SKM-1 treated with dmso at 0.1 percent for 144 hours (cell line): ENCODE measurements around the gene STPG1.
A peak's percentile ranks its signal among the peaks of the same experiment; 100 is the strongest.

Experiments used
- DNase-seq: peaks from one replicate; lab custom pipeline; 2025; ENCODE audit not compliant: unreplicated experiment; lab: John Stamatoyannopoulos, UW

STPG1 gene

DNA sequence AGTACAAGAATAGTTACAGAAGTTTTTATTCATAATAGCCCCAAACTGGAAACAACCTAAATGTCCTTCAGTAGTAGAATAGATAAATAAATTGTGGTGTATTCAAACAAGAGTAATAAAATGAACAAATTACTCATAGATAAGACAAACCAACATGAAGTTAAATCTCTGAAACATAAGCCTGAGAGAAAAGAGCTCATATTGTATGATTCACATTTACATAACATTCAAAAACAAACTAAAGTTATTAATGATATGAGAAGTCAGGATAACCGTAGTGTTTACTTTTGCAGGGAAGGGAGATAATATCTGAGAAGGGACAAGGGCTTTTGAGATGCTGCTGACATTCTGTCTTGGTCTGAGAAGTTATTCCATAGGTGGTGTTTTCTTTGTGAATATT, 13.5 kb downstream of the STPG1 start:
- no peak for DNase-seq

DNA sequence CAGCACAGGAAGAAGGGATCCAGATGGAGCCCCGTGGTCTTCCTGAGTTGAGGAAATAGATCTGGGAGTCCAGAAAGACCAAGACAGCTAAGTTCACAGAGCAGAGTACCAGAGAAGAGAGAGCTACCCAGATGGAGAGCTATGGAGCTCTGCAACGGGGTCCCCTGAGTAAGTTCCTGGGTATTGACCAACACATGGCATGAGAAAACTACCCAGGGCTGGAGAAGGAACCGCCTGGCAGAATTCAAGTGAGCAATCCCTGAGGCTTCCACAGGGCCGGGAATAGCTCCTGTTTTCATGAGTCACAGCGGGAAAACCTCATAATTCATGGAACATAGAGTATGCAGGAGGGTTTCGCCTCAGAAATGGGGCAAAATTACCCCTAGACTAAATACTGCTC, 19.7 kb downstream of the STPG1 start:
- no peak for DNase-seq

DNA sequence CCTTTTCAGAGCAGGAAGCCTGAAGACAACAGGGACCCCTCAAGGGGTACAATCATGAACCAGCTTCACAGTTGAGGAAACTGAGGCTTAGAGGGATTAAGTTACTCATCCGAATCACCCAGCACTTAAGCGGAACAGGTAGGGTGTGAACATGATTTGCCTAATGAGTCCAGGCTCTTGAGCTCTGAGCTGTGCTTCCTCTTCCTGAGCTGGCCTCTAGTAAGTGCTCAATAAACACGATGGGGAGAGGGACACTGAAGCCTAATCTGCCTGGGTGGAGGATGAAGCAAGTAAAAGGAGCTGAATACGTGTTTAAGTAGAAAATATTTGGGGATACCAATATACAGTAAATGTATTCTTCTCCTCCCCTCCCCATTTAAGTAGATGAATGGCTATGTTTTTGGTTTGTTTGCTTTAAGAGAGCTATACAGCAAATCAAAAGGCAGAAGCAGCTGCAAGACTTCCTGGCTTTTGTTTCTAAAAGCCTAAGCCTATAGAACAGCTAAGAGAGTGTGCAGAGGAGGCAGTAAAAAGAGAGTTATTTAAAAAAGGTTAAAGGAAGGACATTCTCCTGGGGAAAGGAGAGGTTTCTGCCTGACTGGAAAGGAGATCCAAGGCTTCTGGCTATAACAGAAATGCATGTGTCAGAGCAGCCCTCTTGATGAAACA, 20.5 kb downstream of the STPG1 start:
- no peak for DNase-seq

GRCh38 chr1:24392604-24392946, 21.0 kb downstream of the STPG1 start:
- DNase-seq: no peak

DNA sequence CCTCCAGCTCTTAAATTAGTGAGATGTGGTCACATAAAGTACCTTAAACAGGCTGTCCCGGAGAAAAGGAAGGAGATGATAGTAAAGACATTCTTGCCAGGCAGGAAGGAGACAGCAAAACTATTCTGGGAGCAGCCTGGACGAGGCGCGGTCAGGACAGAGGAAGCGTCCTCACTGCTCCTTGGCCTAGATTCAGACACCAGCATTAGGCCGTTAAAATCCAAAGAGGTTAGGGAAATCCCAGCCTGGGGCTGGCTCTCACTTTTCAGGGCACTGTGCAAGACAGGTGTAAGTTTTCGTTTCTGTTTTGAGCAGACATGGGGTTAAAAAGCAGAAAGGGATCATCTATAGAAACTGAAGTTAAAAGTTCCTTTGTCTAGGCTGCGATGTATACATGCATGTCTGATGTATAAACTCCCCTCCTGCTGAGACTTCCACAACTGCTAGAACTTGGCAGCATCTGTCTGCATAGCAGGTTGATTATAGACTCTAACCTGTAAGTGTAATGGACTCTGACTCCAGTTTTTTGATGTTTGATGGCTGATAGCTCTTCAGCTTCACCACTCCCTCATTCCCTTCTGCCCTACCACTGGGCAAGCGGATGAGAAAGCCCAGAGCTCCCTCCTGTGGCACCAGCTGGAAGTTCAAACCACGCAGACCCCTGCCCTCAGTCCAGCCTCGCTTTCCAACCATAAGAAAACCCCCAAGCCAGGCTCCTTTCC, 21.5 kb downstream of the STPG1 start:
- DNase-seq: peak; percentile 43

GRCh38 chr1:24390924-24391782, 22.4 kb downstream of the STPG1 start:
- DNase-seq: peak; percentile 64

DNA sequence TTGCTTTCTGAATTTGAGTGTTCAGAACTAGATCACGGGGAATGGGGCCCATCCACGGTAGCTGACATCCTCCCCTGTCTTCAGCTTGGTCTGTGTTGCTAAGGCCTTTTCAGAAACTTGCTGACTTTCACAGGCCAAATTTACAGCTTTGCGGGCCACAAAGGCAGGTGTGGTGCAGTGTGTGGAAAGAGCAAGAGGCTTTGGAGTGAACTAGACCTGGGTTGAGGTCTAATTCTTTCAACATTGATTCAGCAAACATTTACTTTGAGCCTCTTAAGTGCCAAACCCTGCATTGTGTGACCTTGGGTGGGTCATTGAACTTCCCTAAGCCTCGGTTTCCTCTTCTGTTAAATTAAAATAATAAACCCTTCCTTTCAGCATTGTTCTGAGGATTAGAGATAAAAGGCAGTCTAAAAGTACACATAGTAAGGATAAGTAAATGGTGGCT, 24.3 kb downstream of the STPG1 start:
- no peak for DNase-seq

DNA sequence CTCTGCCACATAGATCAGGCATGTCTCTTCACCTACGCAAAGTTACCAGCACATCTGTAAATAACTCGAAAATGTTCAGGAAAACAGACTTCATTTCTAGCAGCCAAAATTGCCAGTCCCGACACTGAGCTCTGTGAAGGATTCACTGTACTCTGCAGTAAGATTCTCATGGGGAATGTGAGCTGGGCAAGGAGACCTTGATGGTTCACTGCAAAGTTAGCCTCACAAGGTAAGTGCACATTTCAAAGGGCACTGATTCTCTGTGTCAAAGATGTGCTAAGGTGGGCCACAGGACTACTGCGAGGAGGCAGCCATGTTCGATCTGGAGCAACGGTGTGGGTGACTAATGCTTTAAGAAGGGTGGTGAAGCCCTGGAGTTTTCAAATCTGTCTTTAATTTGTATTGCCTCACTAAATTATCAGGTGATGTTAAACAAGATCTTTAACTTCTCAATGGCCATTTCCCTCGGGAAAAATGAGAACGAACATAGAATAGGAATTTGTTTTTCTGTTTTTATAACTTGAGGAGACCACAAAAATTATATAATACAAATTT, 25.2 kb downstream of the STPG1 start:
- DNase-seq: no peak

DNA sequence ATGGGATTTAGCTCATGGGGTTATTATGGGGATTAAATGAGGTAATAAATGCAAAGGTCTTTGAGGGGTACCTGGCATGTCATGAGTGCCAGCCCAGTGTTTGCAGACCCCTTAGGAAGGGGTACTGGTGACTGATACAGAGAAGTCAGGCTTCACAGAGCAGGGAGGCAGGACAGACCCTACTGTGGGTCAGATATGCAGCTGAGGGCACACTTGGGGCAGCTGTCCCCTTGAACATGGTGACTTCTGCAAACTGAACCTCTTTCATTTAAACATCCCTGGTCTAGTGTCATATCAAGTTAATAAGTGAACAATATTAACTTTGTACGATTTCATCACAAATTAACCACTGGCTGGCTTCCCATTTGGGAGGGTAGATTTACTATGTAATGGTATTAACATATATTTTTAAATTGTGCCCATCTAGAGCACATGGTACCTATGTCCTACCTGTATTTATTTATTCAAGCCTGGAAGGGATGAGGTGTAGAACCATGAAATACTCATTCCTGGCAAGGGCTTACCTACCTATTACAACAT, 25.9 kb downstream of the STPG1 start:
- DNase-seq: no peak

DNA sequence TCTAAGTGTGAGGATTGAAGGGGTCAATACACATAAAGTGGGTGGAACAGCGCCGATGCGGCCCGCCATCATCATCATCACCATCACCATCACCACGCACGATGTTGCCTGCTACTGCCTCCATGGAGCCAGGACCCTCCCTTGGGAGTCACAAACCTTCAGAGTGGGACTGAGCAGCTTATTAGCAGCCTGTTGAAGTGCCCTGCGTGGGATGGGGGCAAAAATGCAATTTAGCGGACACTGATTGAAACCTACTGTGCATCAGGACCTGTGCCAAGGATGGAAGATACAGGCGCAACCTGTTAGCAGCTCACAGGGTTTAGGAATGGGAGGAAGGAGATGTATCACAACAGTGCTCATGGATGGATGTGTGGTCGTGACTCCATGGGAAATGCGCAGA, 26.7 kb downstream of the STPG1 start:
- no peak for DNase-seq

GRCh38 chr1:24386241-24386640, 27.3 kb downstream of the STPG1 start:
- no peak for DNase-seq

GRCh38 chr1:24385160-24385940, 28.2 kb downstream of the STPG1 start:
- DNase-seq: no peak

DNA sequence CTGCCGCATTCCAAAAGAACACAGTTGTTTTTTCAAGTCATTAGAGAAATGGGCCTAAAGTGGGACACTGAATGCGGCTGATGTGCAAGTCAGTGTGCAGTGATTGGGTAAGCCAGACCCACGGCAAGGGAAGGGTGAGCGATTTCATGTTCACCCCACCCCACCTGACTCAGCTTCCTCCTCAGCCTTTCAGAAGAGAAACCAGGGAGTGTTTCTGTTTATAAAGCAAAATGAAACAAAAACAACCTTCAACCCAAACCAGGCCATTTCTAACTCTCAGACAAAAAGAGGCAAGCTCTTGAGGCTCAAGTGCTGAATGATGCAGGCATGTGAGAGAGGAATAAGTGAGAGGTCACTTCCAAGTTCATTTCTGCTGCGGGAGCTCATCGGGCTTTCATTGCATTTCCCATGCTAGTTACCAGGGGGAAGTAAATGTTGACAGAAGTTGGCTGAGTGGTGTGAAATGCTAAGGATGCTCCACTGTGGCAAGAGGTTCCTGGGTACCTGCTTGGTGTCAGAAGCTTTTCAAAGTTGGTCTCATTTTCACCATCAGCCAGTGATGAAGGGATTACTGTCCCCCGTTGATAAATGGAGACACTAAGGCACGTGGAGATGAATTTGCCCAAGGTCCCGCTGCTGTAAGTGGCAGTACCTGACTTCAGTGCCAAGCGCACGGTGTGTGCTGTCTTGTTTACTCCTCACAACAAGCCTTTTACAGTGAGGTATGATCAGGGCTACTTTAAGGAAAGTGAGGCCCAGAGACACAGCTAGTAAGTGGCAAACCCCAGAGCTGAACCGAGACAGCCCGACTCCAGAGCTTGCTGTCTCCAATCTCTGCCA, 29.1 kb downstream of the STPG1 start:
- no peak for DNase-seq

- no peak for DNase-seq
Measured at GRCh38 chr1:24383381-24383940, 30.1 kb downstream of the STPG1 start.

DNA sequence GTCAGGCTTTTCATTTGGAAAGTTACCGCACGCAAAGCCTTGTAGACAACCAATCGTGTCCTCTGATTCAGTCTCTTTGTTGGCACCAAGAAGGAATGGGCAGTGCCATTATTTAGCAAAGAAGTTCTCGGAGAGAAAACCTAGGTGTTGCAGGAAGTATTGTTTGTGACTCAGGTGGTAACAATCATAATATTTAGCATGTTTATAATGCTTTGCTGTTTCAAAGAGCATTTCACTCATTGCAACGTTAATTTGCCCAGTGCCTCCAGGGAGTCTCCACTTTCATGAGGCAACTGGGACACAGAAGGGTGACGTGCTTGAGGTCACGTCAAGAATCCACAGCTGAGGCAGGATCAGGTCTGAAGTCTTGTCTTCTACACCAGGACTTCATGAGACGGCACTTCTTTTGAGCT, 31.4 kb downstream of the STPG1 start:
- DNase-seq: no peak

- no peak for DNase-seq
Measured at GRCh38 chr1:24381256-24381655, 32.3 kb downstream of the STPG1 start.

DNA sequence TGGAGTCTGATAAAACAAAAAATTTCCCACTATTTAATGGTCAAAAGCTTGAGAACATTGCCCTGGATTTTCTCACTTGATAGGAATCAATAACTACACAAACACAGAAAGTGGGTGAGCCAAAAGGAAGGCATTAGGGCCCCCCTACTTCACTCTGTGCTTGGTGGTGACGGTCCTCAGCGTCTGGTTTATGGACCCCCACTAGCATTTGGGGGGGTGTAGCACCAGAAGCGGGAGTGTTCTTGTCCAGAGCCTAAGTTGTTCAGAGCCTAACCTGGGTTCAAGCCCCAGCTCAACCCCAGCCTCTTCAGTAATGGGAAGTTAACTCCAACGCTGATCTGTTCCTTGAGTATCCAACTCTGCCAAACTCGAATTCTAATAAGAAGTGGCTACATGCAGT, 33.1 kb downstream of the STPG1 start:
- DNase-seq: no peak

GRCh38 chr1:24379733-24380315, 33.8 kb downstream of the STPG1 start:
- DNase-seq: no peak
